Endothelial cell of umbilical vein (primary cell): ENCODE data around the gene FAM120B. TPM values are rescaled to one million over a fixed set of nuclear protein-coding genes. Genes with fewer than 3 reads are reported as not detected.

ENCODE experiments used
- BruUV-seq: library from RNA; stranded (reverse); fragments of 400-500 nt; replicated peaks from 2 replicates; lab custom pipeline; 2021; lab: Mats Ljungman, UMichigan
- CTCF ChIA-PET: fragments of 300-600, 350-600 bp; sonication (Branson Sonifier 250); formaldehyde crosslinking; loops from one replicate; lab custom pipeline; 2021; ENCODE audit warnings: antibody characterized with exemption, inconsistent platforms; lab: Charles Lee
- POLR2A ChIA-PET: fragments of 300-600, 350-600 bp; sonication (Branson Sonifier 250); formaldehyde crosslinking; loops from one replicate; lab custom pipeline; 2021; ENCODE audit warnings: antibody characterized with exemption, inconsistent platforms; lab: Charles Lee
- DNase-seq: peaks from one replicate; pipeline ENCODE4 v3.0.0-alpha.2; 2011; ENCODE audit warnings: low read depth, low spot score
- FAIRE-seq: peaks from 2 replicates; lab custom pipeline; 2011; peaks lifted over from hg19 to GRCh38; lab: Jason Lieb, UNC
- H2AFZ ChIP-seq: 2 replicates; pipeline ENCODE4 v1.6.0; 2012; ENCODE audit warnings: low read depth, low read length, control low read depth, inconsistent platforms
- H3K27ac ChIP-seq: 2 replicates; pipeline ENCODE4 v1.5.1; 2011; ENCODE audit warnings: low read depth, mild to moderate bottlenecking, control low read depth, low read length, moderate library complexity; ENCODE audit not compliant: insufficient read depth
- H3K27me3 ChIP-seq, 2 experiments: 2 replicates each; pipeline versions ENCODE4 v1.6.0 to v1.6.1; 2011; ENCODE audit warnings: low read length in 2 of 2, mixed read lengths in 1 of 2; ENCODE audit not compliant: control insufficient read depth in 2 of 2, insufficient read depth in 2 of 2
- H3K36me3 ChIP-seq, 2 experiments: 2 replicates in 1 of 2; 3 replicates in 1 of 2; pipeline ENCODE4 v1.5.1; 2011; ENCODE audit warnings: low read length in 2 of 2, mild to moderate bottlenecking in 1 of 2, moderate library complexity in 1 of 2; ENCODE audit not compliant: control insufficient read depth in 2 of 2, insufficient read depth in 2 of 2; ENCODE audit errors: extremely low read depth in 1 of 2
- H3K4me1 ChIP-seq: 3 replicates; pipeline ENCODE4 v1.5.1; 2011; ENCODE audit warnings: mild to moderate bottlenecking, low read length; ENCODE audit not compliant: control insufficient read depth, insufficient read depth; ENCODE audit errors: extremely low read depth
- H3K4me2 ChIP-seq: 2 replicates; pipeline ENCODE4 v1.6.1; 2011; ENCODE audit warnings: low read length, control low read depth, mixed read lengths; ENCODE audit not compliant: insufficient read depth
- H3K4me3 ChIP-seq, 3 experiments: fragments of 200-600 bp in 1 of 3; sonication (generic), shearing (Covaris generic) in 1 of 3; replicated peaks in 1 of 3; 2 replicates each; pipeline ENCODE4 v1.5.1; 2011 to 2016; ENCODE audit warnings: control low read depth in 3 of 3, low read length in 3 of 3, mild to moderate bottlenecking in 2 of 3, inconsistent platforms in 1 of 3, low read depth in 1 of 3, moderate library complexity in 1 of 3; ENCODE audit not compliant: insufficient read depth in 1 of 3
- H3K79me2 ChIP-seq: 2 replicates; pipeline ENCODE4 v1.6.0; 2012; ENCODE audit warnings: low read length, inconsistent platforms; ENCODE audit not compliant: control insufficient read depth, insufficient read depth
- H3K9ac ChIP-seq: replicated peaks from 2 replicates; pipeline ENCODE3; 2011; ENCODE audit warnings: low read length, control low read depth; ENCODE audit not compliant: insufficient read depth; ENCODE audit errors: extremely low read depth
- H3K9me1 ChIP-seq: replicated peaks from 3 replicates; pipeline ENCODE4 v1.6.0; 2011; ENCODE audit warnings: mild to moderate bottlenecking, low read length; ENCODE audit not compliant: control insufficient read depth, insufficient read depth; ENCODE audit errors: extremely low read depth
- H3K9me3 ChIP-seq: replicated peaks from 2 replicates; pipeline ENCODE4 v1.5.1; 2012; ENCODE audit warnings: low read length, inconsistent platforms; ENCODE audit not compliant: control insufficient read depth, insufficient read depth
- H4K20me1 ChIP-seq: replicated peaks from 2 replicates; pipeline ENCODE3; 2011; ENCODE audit warnings: mild to moderate bottlenecking, low read length; ENCODE audit not compliant: control insufficient read depth, insufficient read depth; ENCODE audit errors: extremely low read depth
- EZH2 ChIP-seq: IDR thresholded peaks from 2 replicates; pipeline ENCODE4 v1.6.1; 2012; ENCODE audit warnings: borderline replicate concordance, low read depth, mild to moderate bottlenecking, moderate library complexity, low read length, inconsistent platforms; ENCODE audit not compliant: severe bottlenecking
- FOS ChIP-seq: IDR thresholded peaks from 2 replicates; pipeline ENCODE4 v1.6.1; 2011; ENCODE audit warnings: mild to moderate bottlenecking, low read length, moderate library complexity, borderline replicate concordance; ENCODE audit not compliant: insufficient read depth
- GATA2 ChIP-seq: IDR thresholded peaks from 2 replicates; pipeline ENCODE4 v1.7.0; 2011; ENCODE audit warnings: low read depth, mild to moderate bottlenecking, moderate library complexity, mixed read lengths, low read length; ENCODE audit not compliant: insufficient read length, insufficient read depth
- JUN ChIP-seq: IDR thresholded peaks from 2 replicates; pipeline ENCODE4 v1.6.1; 2011; ENCODE audit warnings: borderline replicate concordance, low read depth; ENCODE audit not compliant: insufficient read length, insufficient read depth
- MYC ChIP-seq: IDR thresholded peaks from one replicate; pipeline ENCODE4 v1.6.1; 2011; ENCODE audit warnings: mild to moderate bottlenecking, low read depth, low read length
- POLR2A ChIP-seq: IDR thresholded peaks from 2 replicates; pipeline ENCODE4 v1.6.1; 2012; ENCODE audit warnings: low read depth, mild to moderate bottlenecking, control low read depth, low read length
- POLR2AphosphoS5 ChIP-seq: IDR thresholded peaks from 2 replicates; pipeline ENCODE4 v1.6.1; 2012; ENCODE audit warnings: low read depth, mild to moderate bottlenecking, control low read depth, low read length, moderate library complexity; ENCODE audit not compliant: insufficient read depth
- dilution Hi-C: fragments of 300-500 bp; cut with MboI; formaldehyde crosslinking; loops from one replicate; pipeline ENCODE4 v1.15.0; 2019; ENCODE audit warnings: low sequenced_read_pairs; ENCODE audit not compliant: extremely low pct_ligation_motif_present
- intact Hi-C: fragments of 100-400 bp; cut with micrococcal nuclease; formaldehyde crosslinking; loops from one replicate; pipeline ENCODE4 v1.10.0; 2022
- polyA plus RNA-seq, 4 experiments: library from polyadenylated mRNA; depleted of rRNA in 3 of 4; stranded (reverse) in 3 of 4; unstranded in 1 of 4; fragments of >200 nt; gene quantifications; 2 replicates each; pipeline versions ENCODE4 v1.2.1 to v1.2.3, GENCODE V29; 2011 to 2012; ENCODE audit warnings: missing spikeins in 1 of 4
- total RNA-seq: library from RNA; stranded (reverse); gene quantifications from 2 replicates; pipeline ENCODE4 v1.2.3, GENCODE V29; 2021
- TF ChIP-seq, protein P1 (sequence below): IDR thresholded peaks from 2 replicates; pipeline ENCODE4 v1.6.1; 2011; ENCODE audit not compliant: insufficient read depth, insufficient read length
- TF ChIP-seq, protein P2 (sequence below), 2 donors: IDR thresholded peaks; 1 replicate in 1 of 2; 2 replicates in 1 of 2; pipeline ENCODE4 v1.5.1; 2011; ENCODE audit warnings: low read length in 2 of 2, mild to moderate bottlenecking in 2 of 2, moderate library complexity in 2 of 2, control low read depth in 1 of 2, inconsistent platforms in 1 of 2, low read depth in 1 of 2; ENCODE audit not compliant: insufficient read depth in 1 of 2; ENCODE audit errors: extremely low read depth in 1 of 2

Gene FAM120B
- total and polyA plus RNA-seq, 2 donors (not counting 3 experiments of a cell fraction or from before 2014, with no cell fraction given) = 10.8 to 28.2 TPM

DNA sequence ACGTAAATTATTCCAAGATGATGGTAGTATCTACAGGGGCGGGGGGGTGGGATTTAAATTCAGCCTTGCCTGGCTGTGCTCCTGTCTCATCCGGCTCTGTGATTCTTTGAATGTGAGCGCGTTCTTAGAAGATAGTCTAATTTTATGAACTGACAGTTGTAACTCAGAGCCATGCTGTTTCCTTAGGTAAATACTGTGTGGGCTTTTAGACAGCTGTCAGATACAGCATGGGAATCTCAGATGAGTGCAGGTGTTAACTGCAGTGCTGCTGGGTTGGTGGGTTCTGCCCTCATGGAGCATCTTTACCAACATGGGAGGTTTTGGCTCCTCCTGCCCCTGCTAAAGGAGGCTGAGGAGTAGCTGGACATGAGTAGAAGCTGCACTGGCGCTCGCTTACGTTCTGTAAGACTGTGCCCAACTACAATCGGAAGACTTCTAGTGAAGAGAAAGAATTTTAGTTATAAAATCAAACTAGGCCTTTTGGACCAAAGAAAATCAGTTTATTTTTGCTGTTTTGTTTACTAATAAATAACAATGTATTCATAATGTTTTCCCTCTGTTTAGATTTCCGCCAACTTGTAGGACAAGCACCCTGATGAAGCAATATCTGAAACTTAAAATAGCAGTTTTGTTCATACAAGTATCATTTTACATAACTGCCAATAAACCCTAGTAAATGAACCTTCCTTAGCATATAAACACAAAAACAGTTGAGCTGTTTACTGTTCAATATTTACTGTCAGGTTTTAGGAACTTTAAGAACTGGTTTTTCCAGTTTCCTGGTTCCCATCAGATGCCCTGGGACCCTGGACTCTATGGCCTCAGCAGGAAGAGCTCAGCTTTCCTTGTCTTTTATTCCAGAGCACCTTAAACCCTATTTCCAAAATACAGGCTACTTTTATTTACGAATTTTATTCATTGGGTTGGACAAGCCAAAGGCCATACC is 66.1 kb downstream of the FAM120B start:
- H3K27me3 ChIP-seq = no peaks in the 10 kb centered on the region
- no peak overlapping the region for H3K4me2 ChIP-seq
- H3K4me1 ChIP-seq = no peaks in the 10 kb centered on the region
- peaks cover 0 to 2% of the 10 kb centered on the region in 2 experiments for H3K36me3 ChIP-seq
- no peaks in the 10 kb centered on the region for H3K9me3 ChIP-seq
- BruUV-seq = no TSS peak
- CTCF ChIA-PET = interaction anchor here (0.7 kb wide), 1 partner anchor 13 kb away, joined by 4 read pairs; no protein-coding TSS in a partner anchor
- TF ChIP-seq FOS = no peak
- no peak for TF ChIP-seq MYC
- no peak for TF ChIP-seq GATA2
- TF ChIP-seq, protein P1, sequence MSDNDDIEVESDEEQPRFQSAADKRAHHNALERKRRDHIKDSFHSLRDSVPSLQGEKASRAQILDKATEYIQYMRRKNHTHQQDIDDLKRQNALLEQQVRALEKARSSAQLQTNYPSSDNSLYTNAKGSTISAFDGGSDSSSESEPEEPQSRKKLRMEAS = no peak
- TF ChIP-seq POLR2A = no peak
- TF ChIP-seq POLR2AphosphoS5 = no peak
- TF ChIP-seq, protein P2, sequence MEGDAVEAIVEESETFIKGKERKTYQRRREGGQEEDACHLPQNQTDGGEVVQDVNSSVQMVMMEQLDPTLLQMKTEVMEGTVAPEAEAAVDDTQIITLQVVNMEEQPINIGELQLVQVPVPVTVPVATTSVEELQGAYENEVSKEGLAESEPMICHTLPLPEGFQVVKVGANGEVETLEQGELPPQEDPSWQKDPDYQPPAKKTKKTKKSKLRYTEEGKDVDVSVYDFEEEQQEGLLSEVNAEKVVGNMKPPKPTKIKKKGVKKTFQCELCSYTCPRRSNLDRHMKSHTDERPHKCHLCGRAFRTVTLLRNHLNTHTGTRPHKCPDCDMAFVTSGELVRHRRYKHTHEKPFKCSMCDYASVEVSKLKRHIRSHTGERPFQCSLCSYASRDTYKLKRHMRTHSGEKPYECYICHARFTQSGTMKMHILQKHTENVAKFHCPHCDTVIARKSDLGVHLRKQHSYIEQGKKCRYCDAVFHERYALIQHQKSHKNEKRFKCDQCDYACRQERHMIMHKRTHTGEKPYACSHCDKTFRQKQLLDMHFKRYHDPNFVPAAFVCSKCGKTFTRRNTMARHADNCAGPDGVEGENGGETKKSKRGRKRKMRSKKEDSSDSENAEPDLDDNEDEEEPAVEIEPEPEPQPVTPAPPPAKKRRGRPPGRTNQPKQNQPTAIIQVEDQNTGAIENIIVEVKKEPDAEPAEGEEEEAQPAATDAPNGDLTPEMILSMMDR (IDR thresholded peaks at IDR 0.05; ENCODE audit: extremely low read depth in 1 of 2, insufficient read depth in 1 of 2, low read depth in 1 of 2, low read length in 2 of 2) = no peak
- no peak for TF ChIP-seq EZH2
- no peak for TF ChIP-seq JUN
- dilution Hi-C loops (no loop called here), intact Hi-C loops (no loop called here)
- H3K9me1 ChIP-seq = no peaks in the 10 kb centered on the region
- no peak for FAIRE-seq
- H3K9ac ChIP-seq = no peak overlapping the region
- no peak overlapping the region for H3K4me3 ChIP-seq
- no peak overlapping the region for H2AFZ ChIP-seq
- no peaks in the 10 kb centered on the region for H3K79me2 ChIP-seq
- H4K20me1 ChIP-seq = no peaks in the 10 kb centered on the region
- no peak overlapping the region for H3K27ac ChIP-seq
- POLR2A ChIA-PET = no interaction called here
- DNase-seq = no peak
